ENCODE results near the gene DDRGK1.

DDRGK1 gene

GRCh38 chr20:3204124-3204794 lies at the start of gene DDRGK1:
Gene DDRGK1 (minus strand): TSS chr20:3204682. CDS start chr20:3204627, 55 bp downstream.
- peak; percentile 98 for DNase-seq

GRCh38 chr20:3251806-3252205 lies 47.3 kb upstream of the DDRGK1 start:
- no peak for DNase-seq

DNA sequence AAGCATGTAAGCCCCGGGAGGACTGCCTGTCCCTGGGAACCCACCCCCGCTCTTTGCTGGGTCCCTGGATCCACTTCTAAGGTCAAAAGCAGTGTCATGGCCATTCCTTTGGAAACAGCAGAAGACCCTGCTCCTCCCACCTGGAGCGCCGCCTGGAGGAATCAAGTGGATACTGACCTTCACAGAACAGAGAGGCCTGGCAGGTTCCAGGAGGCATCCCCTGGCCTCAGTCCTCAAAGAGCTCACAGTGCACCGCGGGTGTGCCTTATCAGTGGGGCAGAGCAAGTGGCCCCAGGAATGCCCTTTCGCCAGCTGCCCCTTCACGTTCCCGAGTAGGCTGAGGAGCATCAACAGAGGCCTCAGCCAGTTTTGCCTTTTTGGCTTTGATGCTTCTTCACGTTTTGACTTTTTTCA lies 45.6 kb upstream of the DDRGK1 start:
- DNase-seq, result no peak

DNA sequence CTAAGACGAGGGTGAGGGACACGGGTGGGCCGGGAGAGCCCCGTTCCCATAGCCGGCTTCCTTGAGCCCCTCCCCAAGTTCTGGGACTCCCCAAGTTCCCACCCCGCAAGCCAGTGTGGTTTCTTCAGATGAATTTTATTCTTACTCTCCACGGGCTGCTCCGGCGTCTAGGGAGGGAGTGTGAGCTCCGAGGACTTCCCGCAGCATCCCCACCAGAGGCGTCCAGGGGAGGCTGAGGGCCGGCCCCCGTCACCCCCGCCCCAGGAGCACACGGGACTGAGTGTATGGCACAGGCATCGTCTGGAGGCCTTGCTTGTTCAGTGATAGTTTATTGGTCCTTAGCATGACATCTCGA lies 44.5 kb upstream of the DDRGK1 start:
- DNase-seq, result no peak

DNA sequence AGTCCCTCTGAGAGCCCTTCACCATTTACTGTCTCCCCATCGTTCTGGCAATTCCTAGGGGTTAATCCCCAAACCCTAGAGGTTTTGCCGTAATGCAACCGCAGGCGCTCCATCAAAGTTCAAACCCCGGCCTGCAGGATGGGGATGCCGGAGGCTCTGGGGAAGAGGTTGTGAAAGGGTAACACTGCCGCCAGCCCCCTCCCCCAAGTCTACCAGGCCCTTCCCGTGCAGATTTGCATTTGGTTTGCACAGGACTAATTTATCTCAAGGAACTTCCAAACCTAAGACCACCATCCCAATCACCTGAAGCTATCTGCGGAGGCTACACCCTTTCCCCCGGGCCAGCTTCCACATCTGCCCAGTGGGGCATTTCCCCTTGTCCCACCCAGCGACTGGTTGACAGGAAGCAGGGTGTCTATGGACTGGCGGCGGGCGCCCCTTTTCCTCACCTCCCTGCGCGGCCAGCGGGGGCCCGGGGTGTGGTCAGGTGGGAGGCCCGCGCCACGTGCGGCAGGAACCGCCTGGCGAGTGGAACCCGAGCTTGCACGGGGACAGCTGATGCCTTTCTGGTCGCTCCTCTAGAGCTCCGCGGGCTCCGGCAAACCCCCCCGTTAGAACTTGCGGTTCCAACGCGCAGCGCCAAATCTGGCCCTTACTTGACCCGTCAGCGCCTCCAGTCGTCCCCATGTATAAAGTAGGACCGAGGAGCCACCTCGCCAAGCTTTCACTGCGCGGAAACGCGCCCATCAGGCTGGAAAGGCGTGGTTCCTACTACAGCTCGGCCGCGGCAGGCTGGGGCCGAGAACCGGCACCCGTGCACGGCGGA lies 43.9 kb upstream of the DDRGK1 start:
- peak; percentile 38 to 52 for DNase-seq

- no peak for DNase-seq
These were observed 43.2 kb upstream of the DDRGK1 start for GRCh38 chr20:3247638-3248037.

- no peak for DNase-seq
These were observed 42.2 kb upstream of the DDRGK1 start for GRCh38 chr20:3246682-3247081.

- DNase-seq, result no peak
These were observed 41.2 kb upstream of the DDRGK1 start for GRCh38 chr20:3245711-3246110.

DNA sequence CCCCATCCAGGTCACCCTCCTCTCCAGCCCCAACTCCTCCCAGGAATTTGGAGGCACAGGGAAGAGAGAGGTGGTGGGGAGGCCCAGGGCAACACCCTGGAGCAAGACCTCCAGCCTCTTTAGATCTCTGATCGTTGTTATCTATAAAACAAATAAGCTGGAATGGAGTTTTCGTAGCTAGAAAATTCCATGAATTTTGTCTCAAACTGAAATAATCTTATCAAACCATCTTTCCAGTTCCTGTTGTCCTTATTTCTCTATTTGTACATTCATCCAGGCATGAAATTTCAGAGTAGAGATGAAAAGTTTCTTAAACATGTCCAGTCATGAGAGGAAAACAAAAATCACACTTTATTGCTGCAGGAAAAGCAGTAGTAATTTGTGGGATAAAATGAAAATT lies 40.7 kb upstream of the DDRGK1 start:
- DNase-seq, result no peak

GRCh38 chr20:3244613-3245012 lies 40.1 kb upstream of the DDRGK1 start:
- no peak for DNase-seq

DNA sequence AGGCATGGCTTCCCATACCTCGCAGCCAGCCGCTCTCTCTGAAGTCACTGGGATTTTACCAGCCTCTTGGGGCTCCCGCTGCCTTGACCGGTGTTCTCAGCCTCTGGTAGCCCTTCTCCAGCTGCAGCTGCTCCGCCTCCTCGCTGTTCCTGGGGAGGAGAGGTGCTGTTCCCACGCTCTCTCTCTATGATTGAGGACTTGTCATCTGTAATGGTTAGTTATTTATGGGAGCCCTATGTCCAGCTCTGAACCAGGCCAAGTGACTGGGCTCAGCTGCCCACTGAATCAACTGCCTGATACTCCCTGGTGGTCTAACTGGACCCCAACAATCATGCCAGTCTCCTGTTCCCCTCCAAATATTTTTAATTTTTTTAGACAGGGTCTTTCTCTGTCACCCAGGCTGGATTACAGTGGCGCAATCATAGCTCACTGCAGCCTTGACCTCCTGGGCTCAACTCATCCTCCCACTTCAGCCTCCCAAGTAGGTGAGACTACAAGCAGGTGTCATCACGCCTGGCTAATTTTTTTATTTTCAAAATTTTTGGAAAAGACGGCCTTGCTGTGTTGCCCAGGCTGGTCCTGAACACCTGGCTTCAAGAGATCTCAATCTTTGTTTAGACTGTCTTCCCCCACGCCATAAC lies 39.4 kb upstream of the DDRGK1 start:
- no peak for DNase-seq

DNA sequence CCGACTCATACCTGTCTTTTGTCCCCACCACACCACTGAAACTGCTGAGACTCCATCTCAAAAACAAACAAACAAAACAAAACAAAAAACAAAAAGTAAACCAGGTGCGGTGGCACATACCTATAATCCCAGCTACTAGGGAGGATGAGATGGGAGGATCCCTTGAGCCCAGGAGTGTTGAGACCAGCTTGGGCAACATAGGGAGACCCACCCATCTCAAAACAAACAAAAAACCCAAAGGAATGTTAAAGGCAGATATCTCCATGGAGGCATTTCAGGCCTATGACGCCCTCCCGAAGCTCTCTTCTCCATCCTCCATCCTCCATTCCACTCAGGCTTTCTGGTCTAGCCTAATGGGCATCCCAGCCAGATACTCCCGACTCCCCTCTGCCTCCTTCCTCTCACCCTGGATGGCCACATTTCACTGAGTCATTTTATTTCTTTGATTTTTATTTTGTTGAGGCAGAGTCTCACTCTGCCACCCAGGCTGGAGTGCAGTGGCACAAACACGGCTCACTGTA lies 37.8 kb upstream of the DDRGK1 start:
- no peak for DNase-seq

DNA sequence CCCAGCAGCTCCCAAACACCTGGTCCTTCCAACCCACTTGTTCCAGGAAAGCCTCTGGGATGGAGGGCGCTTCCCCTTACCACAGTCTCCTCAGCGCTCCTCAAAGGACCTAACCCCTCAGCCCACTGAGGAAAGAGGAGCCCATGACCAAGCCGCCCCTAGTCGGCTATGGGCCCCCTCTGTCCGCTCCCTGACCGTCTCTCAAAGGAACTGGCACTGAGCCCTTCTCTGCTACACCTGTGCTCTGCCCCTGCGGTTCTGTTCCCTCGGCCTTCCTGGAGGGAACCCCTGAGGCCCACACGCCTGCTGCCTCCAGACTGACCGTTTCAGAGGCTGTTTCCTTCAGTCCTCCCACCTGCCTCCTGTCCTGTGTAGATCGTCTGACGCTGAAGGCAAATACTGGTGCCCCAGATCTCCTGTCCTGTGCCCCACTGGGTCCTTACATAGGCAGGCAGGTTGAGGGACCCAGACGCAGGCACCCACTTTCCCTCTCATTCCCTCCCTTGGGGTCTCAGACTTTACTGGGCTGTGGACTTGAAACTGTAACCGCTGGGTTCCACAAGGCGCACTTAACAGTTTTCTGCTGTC lies 36.4 kb upstream of the DDRGK1 start:
- no peak for DNase-seq

- no peak for DNase-seq
These were observed 35.6 kb upstream of the DDRGK1 start for GRCh38 chr20:3239867-3240775.

DNA sequence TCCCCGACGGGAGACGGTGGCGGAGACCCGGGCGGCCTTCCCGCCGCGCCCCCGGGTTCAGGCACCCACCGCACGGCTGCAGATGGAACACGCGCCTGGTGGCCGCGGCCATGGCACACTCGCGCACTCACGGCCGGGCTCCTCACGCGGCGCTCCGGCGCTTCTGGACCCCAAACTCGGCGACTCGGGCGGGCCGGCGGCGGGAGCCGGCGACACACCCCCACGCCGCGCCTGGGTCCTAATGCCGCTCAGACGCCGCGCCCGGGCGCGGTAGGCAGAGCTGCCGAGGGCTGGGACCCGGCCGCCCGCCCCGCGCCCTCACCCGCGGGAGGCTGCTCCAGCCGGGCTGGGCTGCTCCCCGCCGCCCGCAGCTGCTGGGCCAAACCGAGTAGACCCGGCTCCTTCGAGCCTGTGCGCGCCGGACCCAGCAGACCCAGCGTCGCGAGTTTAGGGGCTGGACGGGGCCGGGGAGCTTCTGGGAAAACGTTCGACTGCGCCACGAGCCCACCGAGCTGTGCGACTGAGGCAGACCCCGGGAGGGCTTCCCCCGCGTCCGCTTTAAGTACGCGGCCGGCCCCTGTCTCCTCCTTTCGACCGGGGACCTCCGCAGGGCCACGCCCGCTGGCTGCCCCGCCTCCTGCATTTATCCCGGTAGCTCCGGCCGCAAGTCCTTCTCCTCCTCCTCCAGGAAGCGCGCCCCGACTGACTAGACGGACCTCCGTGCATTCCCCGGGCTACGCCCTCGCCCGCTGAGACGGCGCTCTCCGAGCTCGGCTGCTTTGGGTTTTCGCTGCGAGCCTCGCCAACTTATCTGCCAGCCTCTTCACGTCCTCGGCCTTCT lies 34.8 kb upstream of the DDRGK1 start, which contains the start of gene SLC4A11:
TSS of gene SLC4A11 (minus strand) at position 165 of the 841 bp plus-strand sequence. CDS start at position 112, 53 bp downstream.
- peak; percentile 44 to 60 for DNase-seq

DNA sequence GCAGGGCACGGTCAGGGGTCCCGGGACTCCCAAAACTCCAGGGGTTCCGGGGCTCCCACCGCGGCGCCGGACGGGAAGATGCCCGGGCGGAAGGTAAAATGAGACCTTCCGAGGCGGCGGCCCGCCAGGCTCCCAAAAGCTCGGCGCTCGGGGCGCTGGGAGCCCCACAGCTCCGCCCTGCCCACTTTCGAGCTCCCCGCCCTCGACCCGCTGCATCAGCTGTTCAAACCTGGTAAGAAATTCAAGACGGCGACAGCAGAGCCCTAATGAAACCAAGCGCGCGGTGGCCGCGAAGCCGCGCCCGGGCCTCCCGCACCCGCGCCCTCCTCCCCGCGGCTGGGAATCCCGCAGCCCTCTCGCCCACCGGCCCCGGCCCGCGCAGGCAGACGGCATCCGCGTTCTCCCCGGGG lies 34.1 kb upstream of the DDRGK1 start:
- DNase-seq, result peak; percentile 62 to 71

DNA sequence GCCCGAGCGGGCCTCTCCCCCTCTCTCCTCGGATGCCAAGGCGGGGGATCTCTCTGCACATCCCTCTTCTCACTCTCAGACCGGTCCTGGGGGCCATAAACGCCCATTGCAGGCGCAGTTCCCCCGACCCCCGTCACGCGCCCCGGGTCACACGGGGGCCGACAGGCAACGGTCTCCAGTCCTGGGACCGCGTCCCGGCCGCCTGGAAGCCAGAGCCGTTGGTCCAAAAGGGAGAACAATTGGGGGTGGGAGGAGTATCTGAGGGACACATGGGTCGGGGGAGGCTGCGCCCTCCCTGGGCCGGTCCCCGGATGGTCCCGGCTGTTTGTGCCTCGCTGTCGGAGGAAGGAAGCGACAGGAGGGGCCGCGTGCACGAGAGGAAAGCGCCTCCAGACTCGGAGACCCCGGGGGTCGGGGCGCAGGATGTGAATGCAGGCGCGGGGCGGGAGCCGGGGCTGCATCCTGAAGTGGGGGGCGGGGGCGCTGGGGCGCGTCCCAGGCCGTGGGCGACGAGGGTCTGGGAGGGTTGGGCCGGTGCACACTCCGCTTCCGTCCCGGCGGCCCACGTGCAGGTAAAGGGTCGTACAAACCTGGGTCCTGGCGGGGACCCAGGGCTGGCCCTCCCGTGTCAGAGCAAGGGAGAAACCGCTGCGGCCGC lies 33.6 kb upstream of the DDRGK1 start:
- DNase-seq, result peak in 1 of 2 experiments; percentile 40

DNA sequence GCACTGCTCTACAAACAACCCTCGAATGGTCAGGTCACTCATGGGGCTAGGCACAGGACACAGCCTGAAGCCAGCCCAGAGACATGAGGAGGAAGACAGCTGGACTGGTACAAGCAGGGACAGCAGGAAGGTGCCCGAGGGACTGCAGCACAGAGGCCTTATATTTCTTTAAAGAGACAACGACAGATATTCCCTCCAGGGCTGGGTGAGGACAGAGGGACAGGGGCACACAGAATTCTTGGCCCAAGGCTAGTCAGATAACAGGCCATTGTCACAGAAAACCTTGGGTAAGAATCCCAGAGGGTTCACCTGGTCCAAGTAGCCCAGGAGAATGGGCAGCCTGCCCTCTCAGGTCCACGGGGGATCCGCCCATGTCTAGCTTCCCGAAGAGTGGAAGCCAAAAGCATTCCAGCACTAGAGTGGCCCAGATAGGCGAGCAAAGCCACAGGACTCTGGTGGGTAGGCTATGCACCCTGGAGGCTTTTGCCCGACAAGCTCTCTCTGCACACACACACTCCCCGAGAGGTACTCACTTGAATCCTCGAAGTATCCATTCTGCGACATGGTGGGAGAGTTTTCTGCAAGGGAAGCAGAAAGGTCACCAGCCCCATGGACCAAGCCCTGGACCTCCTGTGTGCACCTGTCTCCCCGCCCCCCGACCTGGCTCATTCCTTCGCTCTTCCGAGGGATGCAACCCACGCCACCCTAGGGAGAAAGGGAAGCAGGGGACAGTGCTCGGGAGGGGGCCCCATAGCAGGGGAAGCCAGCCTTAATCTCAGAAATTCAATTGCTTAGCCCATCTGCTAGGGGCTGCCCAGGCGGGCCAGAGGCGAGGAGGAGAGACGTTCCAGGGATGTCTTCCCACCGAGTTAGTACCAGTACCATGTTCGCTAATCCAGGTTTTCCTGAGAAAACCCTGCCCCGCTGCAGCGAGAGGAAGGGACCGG lies 32.8 kb upstream of the DDRGK1 start:
- DNase-seq, result no peak

DNA sequence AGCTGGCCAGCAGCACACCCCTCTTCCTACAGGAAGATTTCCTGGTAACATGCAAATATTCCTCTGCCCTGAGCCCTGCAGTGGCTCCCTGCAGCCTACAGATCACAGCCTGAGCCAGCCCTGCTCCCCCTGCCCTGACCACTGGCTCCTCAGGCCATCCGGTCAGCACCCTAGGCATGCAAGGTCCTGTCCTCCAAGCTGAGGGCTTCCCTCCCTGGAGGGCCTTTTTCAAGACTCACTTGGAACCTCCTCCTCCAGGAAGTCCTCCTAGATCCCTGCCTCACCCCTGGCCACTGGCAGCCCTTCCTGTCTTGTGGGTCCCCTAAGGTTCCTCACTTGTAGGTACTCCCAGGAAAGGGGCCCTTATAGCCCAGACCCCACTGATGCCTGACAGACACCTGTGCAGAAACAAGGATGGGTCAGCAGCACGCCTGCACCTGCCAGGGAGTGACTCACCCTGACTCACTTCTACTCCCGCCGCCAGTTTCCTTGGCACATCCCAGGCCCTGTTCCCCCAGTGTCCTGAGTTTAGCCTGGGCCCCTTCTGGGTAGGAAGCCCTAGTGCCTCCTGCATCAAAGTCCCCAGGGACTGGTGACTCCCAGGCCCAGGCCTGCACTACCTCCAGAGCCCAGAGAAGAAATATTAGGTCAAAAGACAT lies 31.3 kb upstream of the DDRGK1 start:
- no peak for DNase-seq

All from activated T-cell treated with anti-CD3 and anti-CD28 coated beads, Interleukin-2, amount 50 U/mL, for 48 hours (primary cell).